ENCODE measurements around the gene ACADSB.

Gene ACADSB

DNA sequence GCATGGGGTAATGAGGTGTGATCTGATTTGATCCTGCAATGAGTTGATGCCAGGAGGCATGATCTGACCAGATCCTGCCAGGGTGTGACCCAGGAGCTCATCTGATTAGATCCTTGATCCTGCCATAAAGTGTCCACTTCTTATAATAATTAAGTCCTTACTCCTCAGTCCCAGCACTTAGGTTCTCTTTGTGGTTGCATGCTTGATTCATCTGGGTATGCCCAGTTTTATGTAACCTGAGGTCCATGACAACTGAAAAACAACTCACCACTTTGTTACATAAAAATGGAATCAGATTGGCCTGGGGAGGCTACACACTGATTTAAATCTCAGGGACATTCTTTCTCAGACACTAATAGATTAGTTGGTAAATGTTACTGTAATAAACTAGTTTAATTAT lies 19.1 kb downstream of the ACADSB start:
- POLR2A ChIA-PET (ENCODE audit: low non-redundant PET) = no interaction called here
- DNase-seq (ENCODE audit: low spot score) = no peak
- CTCF ChIA-PET = no interaction called here
- H3K27ac ChIP-seq = no peak overlapping the region
- TF ChIP-seq, protein P1, sequence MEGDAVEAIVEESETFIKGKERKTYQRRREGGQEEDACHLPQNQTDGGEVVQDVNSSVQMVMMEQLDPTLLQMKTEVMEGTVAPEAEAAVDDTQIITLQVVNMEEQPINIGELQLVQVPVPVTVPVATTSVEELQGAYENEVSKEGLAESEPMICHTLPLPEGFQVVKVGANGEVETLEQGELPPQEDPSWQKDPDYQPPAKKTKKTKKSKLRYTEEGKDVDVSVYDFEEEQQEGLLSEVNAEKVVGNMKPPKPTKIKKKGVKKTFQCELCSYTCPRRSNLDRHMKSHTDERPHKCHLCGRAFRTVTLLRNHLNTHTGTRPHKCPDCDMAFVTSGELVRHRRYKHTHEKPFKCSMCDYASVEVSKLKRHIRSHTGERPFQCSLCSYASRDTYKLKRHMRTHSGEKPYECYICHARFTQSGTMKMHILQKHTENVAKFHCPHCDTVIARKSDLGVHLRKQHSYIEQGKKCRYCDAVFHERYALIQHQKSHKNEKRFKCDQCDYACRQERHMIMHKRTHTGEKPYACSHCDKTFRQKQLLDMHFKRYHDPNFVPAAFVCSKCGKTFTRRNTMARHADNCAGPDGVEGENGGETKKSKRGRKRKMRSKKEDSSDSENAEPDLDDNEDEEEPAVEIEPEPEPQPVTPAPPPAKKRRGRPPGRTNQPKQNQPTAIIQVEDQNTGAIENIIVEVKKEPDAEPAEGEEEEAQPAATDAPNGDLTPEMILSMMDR (conservative IDR thresholded peaks at IDR 0.05; ENCODE audit: low read depth) = no peak

GRCh38 chr10:123031124-123031523 lies 22.3 kb downstream of the ACADSB start:
- CTCF ChIA-PET = no interaction called here
- TF ChIP-seq, protein P1 (conservative IDR thresholded peaks at IDR 0.05; ENCODE audit: low read depth) = no peak
- POLR2A ChIA-PET (ENCODE audit: low non-redundant PET) = no interaction called here
- no peak for DNase-seq (ENCODE audit: low spot score)
- no peak overlapping the region for H3K27ac ChIP-seq

GRCh38 chr10:123034332-123034731 lies 25.5 kb downstream of the ACADSB start:
- ChIA-PET CTCF (no interaction called here), POLR2A (ENCODE audit: low non-redundant PET) (no interaction called here)
- TF ChIP-seq, protein P1 (conservative IDR thresholded peaks at IDR 0.05; ENCODE audit: low read depth) = no peak
- no peak for DNase-seq (ENCODE audit: low spot score)
- no peak overlapping the region for H3K27ac ChIP-seq

GRCh38 chr10:123035467-123036086 lies 26.8 kb downstream of the ACADSB start:
- DNase-seq (ENCODE audit: low spot score) = no peak
- POLR2A ChIA-PET (ENCODE audit: low non-redundant PET) = no interaction called here
- TF ChIP-seq, protein P1 (conservative IDR thresholded peaks at IDR 0.05; ENCODE audit: low read depth) = no peak
- CTCF ChIA-PET = interaction anchor here (0.9 kb wide), 1 partner anchor 21 kb away, joined by 6 read pairs; no protein-coding TSS in a partner anchor
- no peak overlapping the region for H3K27ac ChIP-seq

- no peak overlapping the region for H3K27ac ChIP-seq
- DNase-seq (ENCODE audit: low spot score) = no peak
- TF ChIP-seq, protein P1 (conservative IDR thresholded peaks at IDR 0.05; ENCODE audit: low read depth) = no peak
- POLR2A ChIA-PET (ENCODE audit: low non-redundant PET) = no interaction called here
- CTCF ChIA-PET = no interaction called here
These were observed 30.2 kb downstream of the ACADSB start for GRCh38 chr10:123038782-123039631.

DNA sequence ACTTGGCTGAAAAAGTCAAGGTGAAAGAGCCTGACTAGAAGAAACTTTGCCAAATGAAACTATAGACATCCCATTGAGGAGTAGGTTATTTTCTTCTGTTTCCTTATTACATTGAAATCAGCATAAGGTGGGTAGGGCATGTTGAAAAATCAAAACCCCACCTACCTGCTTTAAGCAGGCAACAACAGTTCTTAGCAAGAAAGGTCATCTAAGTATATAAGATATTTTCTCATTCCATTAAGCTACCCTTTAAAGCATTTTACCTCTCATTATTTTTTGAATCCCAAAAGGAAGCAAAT lies 30.8 kb downstream of the ACADSB start:
- POLR2A ChIA-PET (ENCODE audit: low non-redundant PET) = no interaction called here
- H3K27ac ChIP-seq = no peak overlapping the region
- TF ChIP-seq, protein P1 (conservative IDR thresholded peaks at IDR 0.05; ENCODE audit: low read depth) = no peak
- CTCF ChIA-PET = no interaction called here
- no peak for DNase-seq (ENCODE audit: low spot score)
